Neural cell (in vitro differentiated cells): ENCODE data around the gene SLC16A12.

ENCODE experiments used
- EP300 ChIP-seq: fragments of 450-650 bp; conservative IDR thresholded peaks from 2 replicates; pipeline ENCODE4 v1.6.1; 2014; ENCODE audit warnings: antibody characterized with exemption, mild to moderate bottlenecking, moderate library complexity; ENCODE audit not compliant: poor library complexity, severe bottlenecking
- EZH2 ChIP-seq: fragments of 200-600, 300-800 bp; shearing (Covaris generic), sonication (generic); IDR thresholded peaks from 2 replicates; pipeline ENCODE4 v1.6.1; 2014; ENCODE audit warnings: antibody characterized with exemption, low read length, borderline replicate concordance, mild to moderate bottlenecking; ENCODE audit not compliant: insufficient read depth, poor library complexity, severe bottlenecking
- MXI1 ChIP-seq: fragments of 450-650 bp; conservative IDR thresholded peaks from 2 replicates; pipeline ENCODE4 v1.6.1; 2014; ENCODE audit warnings: antibody characterized with exemption, mild to moderate bottlenecking; ENCODE audit not compliant: poor library complexity, severe bottlenecking
- POLR2AphosphoS5 ChIP-seq: IDR thresholded peaks from 2 replicates; pipeline ENCODE4 v1.6.1; 2012
- RAD21 ChIP-seq: fragments of 450-650 bp; conservative IDR thresholded peaks from 2 replicates; pipeline ENCODE4 v1.6.1; 2014; ENCODE audit warnings: antibody characterized with exemption, mild to moderate bottlenecking, moderate library complexity
- REST ChIP-seq: IDR thresholded peaks from 2 replicates; pipeline ENCODE4 v1.6.1; 2012; ENCODE audit warnings: borderline replicate concordance
- SMC3 ChIP-seq: fragments of 450-650 bp; conservative IDR thresholded peaks from 2 replicates; pipeline ENCODE4 v1.6.1; 2014; ENCODE audit warnings: antibody characterized with exemption, mild to moderate bottlenecking, moderate library complexity; ENCODE audit not compliant: poor library complexity
- TAF1 ChIP-seq: IDR thresholded peaks from 2 replicates; pipeline ENCODE4 v1.6.1; 2012; ENCODE audit warnings: low read depth
- TF ChIP-seq, protein P1 (sequence below): fragments of 450-650 bp; IDR thresholded peaks from 2 replicates; pipeline ENCODE4 v1.5.1; 2014; ENCODE audit warnings: antibody characterized with exemption, mild to moderate bottlenecking, moderate library complexity; ENCODE audit not compliant: poor library complexity, severe bottlenecking

DNA sequence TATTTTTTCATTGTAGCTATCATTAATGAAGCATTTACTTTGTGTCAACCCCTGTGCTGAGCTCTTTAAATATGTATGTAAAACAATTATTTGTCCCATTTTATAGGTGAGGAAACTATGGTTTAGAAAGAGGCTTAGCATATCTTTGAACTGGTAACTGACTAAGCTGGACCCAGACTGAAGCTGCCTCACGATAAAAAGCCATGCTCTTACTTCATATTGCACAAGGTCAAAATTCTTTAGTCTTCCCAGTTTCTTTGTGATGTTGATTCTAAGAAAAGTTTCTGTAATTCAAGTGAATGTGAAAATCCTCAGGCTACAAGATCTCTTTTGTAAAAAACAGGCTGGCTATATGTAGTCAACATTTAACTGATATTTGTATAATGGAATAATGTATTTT, 46.6 kb upstream of the SLC16A12 start:
- TF ChIP-seq, protein P1, sequence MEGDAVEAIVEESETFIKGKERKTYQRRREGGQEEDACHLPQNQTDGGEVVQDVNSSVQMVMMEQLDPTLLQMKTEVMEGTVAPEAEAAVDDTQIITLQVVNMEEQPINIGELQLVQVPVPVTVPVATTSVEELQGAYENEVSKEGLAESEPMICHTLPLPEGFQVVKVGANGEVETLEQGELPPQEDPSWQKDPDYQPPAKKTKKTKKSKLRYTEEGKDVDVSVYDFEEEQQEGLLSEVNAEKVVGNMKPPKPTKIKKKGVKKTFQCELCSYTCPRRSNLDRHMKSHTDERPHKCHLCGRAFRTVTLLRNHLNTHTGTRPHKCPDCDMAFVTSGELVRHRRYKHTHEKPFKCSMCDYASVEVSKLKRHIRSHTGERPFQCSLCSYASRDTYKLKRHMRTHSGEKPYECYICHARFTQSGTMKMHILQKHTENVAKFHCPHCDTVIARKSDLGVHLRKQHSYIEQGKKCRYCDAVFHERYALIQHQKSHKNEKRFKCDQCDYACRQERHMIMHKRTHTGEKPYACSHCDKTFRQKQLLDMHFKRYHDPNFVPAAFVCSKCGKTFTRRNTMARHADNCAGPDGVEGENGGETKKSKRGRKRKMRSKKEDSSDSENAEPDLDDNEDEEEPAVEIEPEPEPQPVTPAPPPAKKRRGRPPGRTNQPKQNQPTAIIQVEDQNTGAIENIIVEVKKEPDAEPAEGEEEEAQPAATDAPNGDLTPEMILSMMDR, result no peak
- TF ChIP-seq EP300 (no peak), TAF1 (no peak), POLR2AphosphoS5 (no peak), EZH2 (no peak), REST (no peak), SMC3 (no peak), RAD21 (no peak), MXI1 (no peak)
